ENCODE results near the gene CIB4. TPM values are rescaled to one million over a fixed set of nuclear protein-coding genes. Genes with fewer than 3 reads are reported as not detected.

CIB4 gene
- total and polyA plus RNA-seq, 7 donors, result not detected

GRCh38 chr2:26555246-26556133 lies 85.7 kb downstream of the CIB4 start:
- DNase-seq (peak in 1 of 2 donors; percentile 7), ATAC-seq (no peak)
- Histone ChIP-seq H3K27ac (no peak overlapping the region), H3K27me3 (ENCODE audit: insufficient read depth in 3 of 3, low read length in 2 of 3) (peaks cover 0 to 25% (median 5%) of the 10 kb centered on the region in 3 donors), H3K36me3 (ENCODE audit: insufficient read depth in 1 of 2, low read depth in 1 of 2) (no peaks in the 10 kb centered on the region), H3K9me3 (no peaks in the 10 kb centered on the region), H3K4me3 (no peak overlapping the region), H3K4me1 (no peaks in the 10 kb centered on the region)
- intact Hi-C loops (cut with DNase I), result no loop called here
- no peak for TF ChIP-seq CTCF (IDR thresholded peaks at IDR 0.05)
- 77 to 86% (median 80%) methylated on average over 7 to 8 of the region's 8 CpGs for WGBS, 3 donors

- H3K4me1 ChIP-seq, result no peaks in the 10 kb centered on the region
- H3K4me3 ChIP-seq, result no peak overlapping the region
- DNase-seq (no peak), ATAC-seq (no peak)
- intact Hi-C loops (cut with DNase I), result no loop called here
- 59 to 68% (median 60%) methylated on average over 9 of the region's 9 CpGs for WGBS, 3 donors
- no peaks in the 10 kb centered on the region for H3K36me3 ChIP-seq (ENCODE audit: insufficient read depth in 1 of 2, low read depth in 1 of 2)
- H3K27ac ChIP-seq, result no peak overlapping the region
- H3K27me3 ChIP-seq (ENCODE audit: insufficient read depth in 3 of 3, low read length in 2 of 3), result peaks cover 0 to 11% (median 0%) of the 10 kb centered on the region in 3 donors
- TF ChIP-seq CTCF (IDR thresholded peaks at IDR 0.05), result no peak
- H3K9me3 ChIP-seq, result no peaks in the 10 kb centered on the region
These were observed 88.4 kb downstream of the CIB4 start for GRCh38 chr2:26552641-26553374.

- no peak overlapping the region for H3K27ac ChIP-seq
- no peak for TF ChIP-seq CTCF (IDR thresholded peaks at IDR 0.05)
- H3K4me3 ChIP-seq, result no peak overlapping the region
- no peaks in the 10 kb centered on the region for H3K4me1 ChIP-seq
- H3K36me3 ChIP-seq (ENCODE audit: insufficient read depth in 1 of 2, low read depth in 1 of 2), result no peaks in the 10 kb centered on the region
- 80 to 84% (median 82%) methylated on average over 17 of the region's 17 CpGs for WGBS, 3 donors
- intact Hi-C loops (cut with DNase I), result no loop called here
- no peak for DNase-seq
- peaks cover 0 to 11% (median 0%) of the 10 kb centered on the region in 3 donors for H3K27me3 ChIP-seq (ENCODE audit: insufficient read depth in 3 of 3, low read length in 2 of 3)
- ATAC-seq, result no peak
- H3K9me3 ChIP-seq, result no peaks in the 10 kb centered on the region
These were observed 90.7 kb downstream of the CIB4 start for GRCh38 chr2:26550276-26551015.

- WGBS, 3 donors, result 74 to 81% (median 76%) methylated on average over 15 of the region's 15 CpGs
- no peak for ATAC-seq
- intact Hi-C loops (cut with DNase I), result no loop called here
These were observed 98.3 kb downstream of the CIB4 start for GRCh38 chr2:26542676-26543505.

More at GRCh38 chr2:26542676-26543505, 98.3 kb downstream of the CIB4 start:
- H3K4me1 ChIP-seq, result no peaks in the 10 kb centered on the region
- H3K27ac ChIP-seq, result no peak overlapping the region
- DNase-seq, result no peak
- no peak for TF ChIP-seq CTCF (IDR thresholded peaks at IDR 0.05)
- no peaks in the 10 kb centered on the region for H3K9me3 ChIP-seq
- H3K27me3 ChIP-seq (ENCODE audit: insufficient read depth in 3 of 3, low read length in 2 of 3), result no peaks in the 10 kb centered on the region
- H3K36me3 ChIP-seq (ENCODE audit: insufficient read depth in 1 of 2, low read depth in 1 of 2), result no peaks in the 10 kb centered on the region
- no peak overlapping the region for H3K4me3 ChIP-seq

Measured in psoas muscle (tissue), 8 donors.